ENCODE results near the gene CCL25. TPM values are rescaled to one million over a fixed set of nuclear protein-coding genes. Genes with fewer than 3 reads are reported as not detected.

The CCL25 gene
- total and polyA plus RNA-seq, 9 donors: not detected

- H3K27me3 ChIP-seq: no peaks in the 10 kb centered on the region
- 77 to 83% (median 78%) methylated on average over 11 of the region's 11 CpGs for WGBS, 3 donors
- H3K4me3 ChIP-seq: no peak overlapping the region
- no peaks in the 10 kb centered on the region for H3K4me1 ChIP-seq (ENCODE audit: insufficient read depth)
- intact Hi-C loops (cut with DNase I): no loop called here
- TF ChIP-seq CTCF (IDR thresholded peaks at IDR 0.05) (no peak), EP300 (IDR thresholded peaks at IDR 0.05) (no peak), POLR2A (IDR thresholded peaks at IDR 0.05) (no peak)
- H3K36me3 ChIP-seq: no peaks in the 10 kb centered on the region
- H3K9me3 ChIP-seq: no peaks in the 10 kb centered on the region
- DNase-seq: no peak
- H3K27ac ChIP-seq: no peak overlapping the region
Observed at GRCh38 chr19:8081569-8082550, 29.3 kb downstream of the CCL25 start.

GRCh38 chr19:8083141-8083540, 30.6 kb downstream of the CCL25 start:
- Histone ChIP-seq H3K27ac (no peak overlapping the region), H3K4me3 (no peak overlapping the region), H3K9me3 (no peaks in the 10 kb centered on the region), H3K27me3 (no peaks in the 10 kb centered on the region), H3K36me3 (no peaks in the 10 kb centered on the region), H3K4me1 (ENCODE audit: insufficient read depth) (no peaks in the 10 kb centered on the region)
- intact Hi-C loops (cut with DNase I): no loop called here
- DNase-seq: no peak
- WGBS, 3 donors: 80 to 90% (median 82%) methylated on average over 12 of the region's 12 CpGs
- no peak for TF ChIP-seq POLR2A (IDR thresholded peaks at IDR 0.05)
- TF ChIP-seq CTCF (IDR thresholded peaks at IDR 0.05): no peak
- no peak for TF ChIP-seq EP300 (IDR thresholded peaks at IDR 0.05)

GRCh38 chr19:8084152-8084551, 31.6 kb downstream of the CCL25 start:
- Histone ChIP-seq H3K4me3 (no peak overlapping the region), H3K27ac (no peak overlapping the region), H3K4me1 (ENCODE audit: insufficient read depth) (no peaks in the 10 kb centered on the region), H3K36me3 (no peaks in the 10 kb centered on the region), H3K27me3 (no peaks in the 10 kb centered on the region), H3K9me3 (no peaks in the 10 kb centered on the region)
- intact Hi-C loops (cut with DNase I): no loop called here
- no peak for DNase-seq
- TF ChIP-seq CTCF (IDR thresholded peaks at IDR 0.05): no peak
- WGBS, 3 donors: 81 to 89% (median 86%) methylated on average over 13 of the region's 13 CpGs

GRCh38 chr19:8085598-8086408, 33.2 kb downstream of the CCL25 start:
- H3K4me1 ChIP-seq (ENCODE audit: insufficient read depth): no peaks in the 10 kb centered on the region
- TF ChIP-seq EP300 (IDR thresholded peaks at IDR 0.05) (no peak), CTCF (IDR thresholded peaks at IDR 0.05) (no peak), POLR2A (IDR thresholded peaks at IDR 0.05) (no peak)

More at GRCh38 chr19:8085598-8086408, 33.2 kb downstream of the CCL25 start:
- Histone ChIP-seq H3K4me3 (no peak overlapping the region), H3K36me3 (no peaks in the 10 kb centered on the region), H3K27me3 (no peaks in the 10 kb centered on the region), H3K27ac (no peak overlapping the region), H3K9me3 (no peaks in the 10 kb centered on the region)
- no peak for DNase-seq
- intact Hi-C loops (cut with DNase I): no loop called here
- 66 to 77% (median 72%) methylated on average over 20 of the region's 20 CpGs for WGBS, 3 donors

All from ovary (tissue), 9 donors.